Measurements from ENCODE around the gene EBI3. TPM values are rescaled to one million over a fixed set of nuclear protein-coding genes. Genes with fewer than 3 reads are reported as not detected.
"Not testable (repeated sequence)": the region's sequence is repeated elsewhere in the genome, so short reads cannot be mapped to it uniquely, and the experiment has no call there.

The EBI3 gene
- total RNA-seq, 1 experiment from 2014 or later = not detected

- DNase-seq = no peak
- no peaks in the 10 kb centered on the region for H3K36me3 ChIP-seq
- H3K4me3 ChIP-seq = no peak overlapping the region
- peaks cover 31% of the 10 kb centered on the region for H3K27me3 ChIP-seq
- no peaks in the 10 kb centered on the region for H3K9me3 ChIP-seq
These were observed 31.5 kb upstream of the EBI3 start for GRCh38 chr19:4197625-4198466.

- DNase-seq = no peak
- peaks cover 31% of the 10 kb centered on the region for H3K27me3 ChIP-seq
- H3K36me3 ChIP-seq = no peaks in the 10 kb centered on the region
- H3K4me3 ChIP-seq = no peak overlapping the region
- no peaks in the 10 kb centered on the region for H3K9me3 ChIP-seq
These were observed 30.7 kb upstream of the EBI3 start for GRCh38 chr19:4198467-4199126.

- DNase-seq = no peak
- H3K36me3 ChIP-seq = no peaks in the 10 kb centered on the region
- H3K4me3 ChIP-seq = no peak overlapping the region
- no peaks in the 10 kb centered on the region for H3K9me3 ChIP-seq
- H3K27me3 ChIP-seq = peaks cover 31% of the 10 kb centered on the region
These were observed 29.5 kb upstream of the EBI3 start for GRCh38 chr19:4199699-4200293.

GRCh38 chr19:4200940-4201542, 28.3 kb upstream of the EBI3 start:
- Histone ChIP-seq H3K9me3 (no peaks in the 10 kb centered on the region), H3K4me3 (no peak overlapping the region), H3K36me3 (no peaks in the 10 kb centered on the region), H3K27me3 (peaks cover 24% of the 10 kb centered on the region)
- no peak for DNase-seq

- peaks cover 20% of the 10 kb centered on the region for H3K27me3 ChIP-seq
- no peak overlapping the region for H3K4me3 ChIP-seq
- no peaks in the 10 kb centered on the region for H3K9me3 ChIP-seq
- no peak for DNase-seq
- no peaks in the 10 kb centered on the region for H3K36me3 ChIP-seq
These were observed 27.5 kb upstream of the EBI3 start for GRCh38 chr19:4201798-4202197.

GRCh38 chr19:4206818-4207484, 22.4 kb upstream of the EBI3 start:
- Histone ChIP-seq H3K36me3 (no peaks in the 10 kb centered on the region), H3K9me3 (no peaks in the 10 kb centered on the region), H3K27me3 (no peaks in the 10 kb centered on the region; the same call in 1 of the 2 replicates), H3K4me3 (no peak overlapping the region)
- DNase-seq = no peak

- no peaks in the 10 kb centered on the region for H3K36me3 ChIP-seq
- H3K9me3 ChIP-seq = no peaks in the 10 kb centered on the region
- DNase-seq = peak; percentile 33
- H3K4me3 ChIP-seq = no peak overlapping the region
- no peaks in the 10 kb centered on the region; the same call in 1 of the 2 replicates for H3K27me3 ChIP-seq
These were observed 20.8 kb upstream of the EBI3 start for GRCh38 chr19:4208385-4209094.

- H3K27me3 ChIP-seq = no peaks in the 10 kb centered on the region; the same call in 1 of the 2 replicates
- no peaks in the 10 kb centered on the region for H3K36me3 ChIP-seq
- DNase-seq = no peak
- no peak overlapping the region for H3K4me3 ChIP-seq
- H3K9me3 ChIP-seq = no peaks in the 10 kb centered on the region
These were observed 19.1 kb upstream of the EBI3 start for GRCh38 chr19:4210166-4210731.

- H3K36me3 ChIP-seq = no peaks in the 10 kb centered on the region
- no peaks in the 10 kb centered on the region; the same call in 1 of the 2 replicates for H3K27me3 ChIP-seq
- H3K9me3 ChIP-seq = no peaks in the 10 kb centered on the region
- no peak for DNase-seq
- no peak overlapping the region for H3K4me3 ChIP-seq
These were observed 16.2 kb upstream of the EBI3 start for GRCh38 chr19:4213116-4213515.

- no peak for DNase-seq
- Histone ChIP-seq H3K9me3 (no peaks in the 10 kb centered on the region), H3K27me3 (no peaks in the 10 kb centered on the region; the same call in 1 of the 2 replicates), H3K36me3 (no peaks in the 10 kb centered on the region), H3K4me3 (no peak overlapping the region)
These were observed 13.5 kb upstream of the EBI3 start for GRCh38 chr19:4215807-4216206.

- Histone ChIP-seq H3K9me3 (no peaks in the 10 kb centered on the region), H3K36me3 (no peaks in the 10 kb centered on the region), H3K4me3 (no peak overlapping the region), H3K27me3 (no peaks in the 10 kb centered on the region; the same call in 1 of the 2 replicates)
- DNase-seq = no peak
These were observed 12.5 kb upstream of the EBI3 start for GRCh38 chr19:4216846-4217245.

GRCh38 chr19:4217429-4218264, 11.7 kb upstream of the EBI3 start:
- DNase-seq = no peak
- H3K4me3 ChIP-seq = no peak overlapping the region
- H3K9me3 ChIP-seq = no peaks in the 10 kb centered on the region
- H3K36me3 ChIP-seq = no peaks in the 10 kb centered on the region
- H3K27me3 ChIP-seq = no peaks in the 10 kb centered on the region; the same call in 1 of the 2 replicates

- not testable (repeated sequence) for H3K4me3 ChIP-seq, DNase-seq, H3K27me3 ChIP-seq, H3K9me3 ChIP-seq, H3K36me3 ChIP-seq
These were observed 10.8 kb upstream of the EBI3 start for GRCh38 chr19:4218523-4218922.

- Histone ChIP-seq H3K4me3 (no peak overlapping the region), H3K27me3 (no peaks in the 10 kb centered on the region), H3K36me3 (no peaks in the 10 kb centered on the region)
These were observed 9.1 kb upstream of the EBI3 start for GRCh38 chr19:4220188-4220587.

GRCh38 chr19:4224470-4224869, 4.9 kb upstream of the EBI3 start:
- H3K27me3 ChIP-seq = peaks cover 8% of the 10 kb centered on the region
- H3K36me3 ChIP-seq = no peaks in the 10 kb centered on the region
- H3K4me3 ChIP-seq = no peak overlapping the region
- DNase-seq = no peak
- H3K9me3 ChIP-seq = no peaks in the 10 kb centered on the region

More at GRCh38 chr19:4220188-4220587, 9.1 kb upstream of the EBI3 start:
- H3K9me3 ChIP-seq = no peaks in the 10 kb centered on the region
- no peak for DNase-seq

Data from MG63 (cell line).